HEK293 (cell line): ENCODE data around the gene NDUFV1.

ENCODE experiments used
- CTCF ChIA-PET: fragments of 350-600 bp; formaldehyde crosslinking; extraction: SDS; loops from one replicate; lab custom pipeline; 2021; ENCODE audit warnings: antibody characterized with exemption; lab: Yijun Ruan, JAX
- POLR2A ChIA-PET: fragments of 300-600 bp; formaldehyde crosslinking; extraction: SDS; loops from one replicate; lab custom pipeline; 2020; ENCODE audit warnings: antibody characterized with exemption, inconsistent platforms; lab: Yijun Ruan, JAX
- H3K27ac ChIP-seq: fragments of 200-500 bp; sonication (Bioruptor generic); 2 replicates; pipeline ENCODE4 v1.5.1; 2014; ENCODE audit warnings: low read depth, low read length, control low read depth, inconsistent platforms; ENCODE audit errors: extremely low read depth
- H3K36me3 ChIP-seq, 2 experiments: fragments of 200-500 bp in 1 of 2; sonication (Bioruptor generic) in 1 of 2; 1 replicate in 1 of 2; 2 replicates in 1 of 2; pipeline ENCODE4 v1.5.1; 2014 to 2017; ENCODE audit warnings: inconsistent platforms in 2 of 2, low read length in 2 of 2; ENCODE audit not compliant: control insufficient read depth in 2 of 2, insufficient read depth in 1 of 2
- H3K4me1 ChIP-seq: fragments of 200-500 bp; sonication (Bioruptor generic); 2 replicates; pipeline ENCODE4 v1.5.1; 2014; ENCODE audit warnings: mild to moderate bottlenecking, low read length, inconsistent platforms; ENCODE audit not compliant: control insufficient read depth, insufficient read depth
- H3K4me3 ChIP-seq: 2 replicates; pipeline ENCODE4 v1.5.1; 2011; ENCODE audit warnings: low read depth, mild to moderate bottlenecking, control low read depth, low read length, moderate library complexity
- H3K9me3 ChIP-seq: fragments of 200-500 bp; sonication (Bioruptor generic); 2 replicates; pipeline ENCODE4 v1.5.1; 2014; ENCODE audit warnings: low read depth, low read length, inconsistent platforms; ENCODE audit not compliant: control insufficient read depth, insufficient read depth
- SCRT2 ChIP-seq: fragments of 450-650 bp; formaldehyde crosslinking; IDR thresholded peaks from 2 replicates; pipeline ENCODE4 v1.5.1; 2016; ENCODE audit warnings: missing biosample characterization, missing genetic modification characterization
- WT1 ChIP-seq: fragments of 450-650 bp; formaldehyde crosslinking; IDR thresholded peaks from 2 replicates; pipeline ENCODE4 v1.5.1; 2016; ENCODE audit warnings: missing biosample characterization, missing genetic modification characterization
- ZBTB1 ChIP-seq: fragments of 450-650 bp; formaldehyde crosslinking; IDR thresholded peaks from 2 replicates; pipeline ENCODE4 v1.5.1; 2016; ENCODE audit warnings: missing biosample characterization, missing genetic modification characterization
- ZBTB48 ChIP-seq: fragments of 450-650 bp; formaldehyde crosslinking; IDR thresholded peaks from 2 replicates; pipeline ENCODE4 v1.5.1; 2016; ENCODE audit warnings: missing biosample characterization, missing genetic modification characterization
- ZFP37 ChIP-seq: fragments of 450-650 bp; formaldehyde crosslinking; IDR thresholded peaks from 2 replicates; pipeline ENCODE4 v1.5.1; 2016; ENCODE audit warnings: missing biosample characterization, missing genetic modification characterization
- ZNF133 ChIP-seq: fragments of 450-650 bp; formaldehyde crosslinking; IDR thresholded peaks from 2 replicates; pipeline ENCODE4 v1.5.1; 2016; ENCODE audit warnings: missing biosample characterization, missing genetic modification characterization
- ZNF146 ChIP-seq: fragments of 450-650 bp; formaldehyde crosslinking; IDR thresholded peaks from 2 replicates; pipeline ENCODE4 v1.5.1; 2016; ENCODE audit warnings: missing biosample characterization, missing genetic modification characterization
- ZNF221 ChIP-seq: fragments of 450-650 bp; formaldehyde crosslinking; IDR thresholded peaks from 2 replicates; pipeline ENCODE4 v1.5.1; 2017; ENCODE audit warnings: missing biosample characterization, missing genetic modification characterization, borderline replicate concordance
- ZNF23 ChIP-seq: fragments of 450-650 bp; formaldehyde crosslinking; IDR thresholded peaks from 2 replicates; pipeline ENCODE4 v1.5.1; 2016; ENCODE audit warnings: missing biosample characterization, missing genetic modification characterization, borderline replicate concordance
- ZNF292 ChIP-seq: fragments of 450-650 bp; formaldehyde crosslinking; IDR thresholded peaks from 2 replicates; pipeline ENCODE4 v1.5.1; 2016; ENCODE audit warnings: low read depth, missing biosample characterization, missing genetic modification characterization, borderline replicate concordance
- ZNF324 ChIP-seq: fragments of 450-650 bp; formaldehyde crosslinking; IDR thresholded peaks from 2 replicates; pipeline ENCODE4 v1.5.1; 2016; ENCODE audit warnings: missing biosample characterization, missing genetic modification characterization
- ZNF423 ChIP-seq: fragments of 450-650 bp; formaldehyde crosslinking; IDR thresholded peaks from 2 replicates; pipeline ENCODE4 v1.5.1; 2016; ENCODE audit warnings: missing biosample characterization, missing genetic modification characterization
- ZNF433 ChIP-seq: fragments of 450-650 bp; formaldehyde crosslinking; IDR thresholded peaks from 2 replicates; pipeline ENCODE4 v1.5.1; 2016; ENCODE audit warnings: missing biosample characterization, missing genetic modification characterization, low read depth
- ZNF530 ChIP-seq: fragments of 450-650 bp; formaldehyde crosslinking; IDR thresholded peaks from 2 replicates; pipeline ENCODE4 v1.5.1; 2016; ENCODE audit warnings: low read depth, missing biosample characterization, missing genetic modification characterization
- ZNF544 ChIP-seq: fragments of 450-650 bp; formaldehyde crosslinking; IDR thresholded peaks from 2 replicates; pipeline ENCODE4 v1.5.0; 2017; ENCODE audit warnings: missing biosample characterization, missing genetic modification characterization
- ZNF670 ChIP-seq: fragments of 450-650 bp; formaldehyde crosslinking; IDR thresholded peaks from 2 replicates; pipeline ENCODE4 v1.5.1; 2016; ENCODE audit warnings: missing biosample characterization, missing genetic modification characterization, low read depth
- ZNF76 ChIP-seq: fragments of 450-650 bp; formaldehyde crosslinking; IDR thresholded peaks from 2 replicates; pipeline ENCODE4; 2016; ENCODE audit warnings: low read depth, missing biosample characterization, missing genetic modification characterization, borderline replicate concordance
- TF ChIP-seq, protein P1 (sequence below): sonication (generic); formaldehyde crosslinking; IDR thresholded peaks from 2 replicates; pipeline ENCODE4 v1.8.1; 2022; ENCODE audit warnings: mild to moderate bottlenecking, moderate library complexity, missing genetic modification reagents
- TF ChIP-seq, protein P2 (sequence below): fragments of 450-650 bp; formaldehyde crosslinking; IDR thresholded peaks from 2 replicates; pipeline ENCODE4 v1.5.1; 2016; ENCODE audit warnings: missing biosample characterization, missing genetic modification characterization
- TF ChIP-seq, protein P3 (sequence below): fragments of 450-650 bp; formaldehyde crosslinking; IDR thresholded peaks from 2 replicates; pipeline ENCODE4 v1.5.1; 2016; ENCODE audit warnings: missing biosample characterization, missing genetic modification characterization
- TF ChIP-seq, protein P4 (sequence below): fragments of 450-650 bp; formaldehyde crosslinking; conservative IDR thresholded peaks from 2 replicates; pipeline ENCODE4 v1.5.1; 2016; ENCODE audit warnings: low read depth, missing biosample characterization, missing genetic modification characterization
- TF ChIP-seq, protein P5 (sequence below): fragments of 450-650 bp; formaldehyde crosslinking; IDR thresholded peaks from 2 replicates; pipeline ENCODE4 v1.5.1; 2016; ENCODE audit warnings: missing biosample characterization, missing genetic modification characterization
- TF ChIP-seq, protein P6 (sequence below): fragments of 450-650 bp; formaldehyde crosslinking; IDR thresholded peaks from 2 replicates; pipeline ENCODE4 v1.5.1; 2016; ENCODE audit warnings: missing biosample characterization, missing genetic modification characterization

Gene NDUFV1

DNA sequence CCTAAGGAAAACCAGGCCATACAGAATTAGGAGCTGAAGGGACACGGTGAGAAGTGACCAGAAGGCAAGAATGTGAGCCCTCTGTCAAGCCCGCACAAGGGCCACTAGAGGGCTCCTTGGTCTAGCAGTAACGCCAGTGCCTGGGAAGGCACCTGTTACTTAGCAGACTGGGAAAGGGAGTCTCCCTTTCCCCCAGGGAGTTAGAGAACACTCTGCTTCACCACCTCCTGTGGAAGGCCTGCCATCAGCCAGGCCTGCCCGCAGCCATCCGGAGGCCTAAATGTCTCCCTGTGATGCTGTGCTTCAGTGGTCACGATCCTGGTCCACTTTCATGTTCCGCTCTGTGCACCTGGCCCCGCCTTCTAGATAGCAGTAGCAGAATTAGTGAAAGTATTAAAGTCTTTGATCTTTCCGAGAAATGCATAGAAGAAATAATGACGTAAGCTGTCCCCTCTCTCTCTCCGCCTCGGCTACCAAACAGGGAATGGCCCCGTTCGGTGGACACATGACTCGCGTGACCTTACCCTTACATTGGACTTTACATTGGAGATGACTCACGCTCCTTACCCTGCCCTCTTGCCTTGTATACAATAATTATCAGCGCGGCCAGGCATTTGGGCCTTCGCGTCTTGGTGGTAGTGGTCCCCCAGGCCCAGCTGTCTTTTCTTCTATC, 33.9 kb upstream of the NDUFV1 start (continued):
- TF ChIP-seq, protein P1, sequence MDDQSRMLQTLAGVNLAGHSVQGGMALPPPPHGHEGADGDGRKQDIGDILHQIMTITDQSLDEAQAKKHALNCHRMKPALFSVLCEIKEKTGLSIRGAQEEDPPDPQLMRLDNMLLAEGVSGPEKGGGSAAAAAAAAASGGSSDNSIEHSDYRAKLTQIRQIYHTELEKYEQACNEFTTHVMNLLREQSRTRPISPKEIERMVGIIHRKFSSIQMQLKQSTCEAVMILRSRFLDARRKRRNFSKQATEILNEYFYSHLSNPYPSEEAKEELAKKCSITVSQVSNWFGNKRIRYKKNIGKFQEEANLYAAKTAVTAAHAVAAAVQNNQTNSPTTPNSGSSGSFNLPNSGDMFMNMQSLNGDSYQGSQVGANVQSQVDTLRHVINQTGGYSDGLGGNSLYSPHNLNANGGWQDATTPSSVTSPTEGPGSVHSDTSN (CRISPR knock-in tag), result no peak
- TF ChIP-seq SCRT2 (tag by site-specific recombination), result peak; percentile 97
- TF ChIP-seq, protein P2, sequence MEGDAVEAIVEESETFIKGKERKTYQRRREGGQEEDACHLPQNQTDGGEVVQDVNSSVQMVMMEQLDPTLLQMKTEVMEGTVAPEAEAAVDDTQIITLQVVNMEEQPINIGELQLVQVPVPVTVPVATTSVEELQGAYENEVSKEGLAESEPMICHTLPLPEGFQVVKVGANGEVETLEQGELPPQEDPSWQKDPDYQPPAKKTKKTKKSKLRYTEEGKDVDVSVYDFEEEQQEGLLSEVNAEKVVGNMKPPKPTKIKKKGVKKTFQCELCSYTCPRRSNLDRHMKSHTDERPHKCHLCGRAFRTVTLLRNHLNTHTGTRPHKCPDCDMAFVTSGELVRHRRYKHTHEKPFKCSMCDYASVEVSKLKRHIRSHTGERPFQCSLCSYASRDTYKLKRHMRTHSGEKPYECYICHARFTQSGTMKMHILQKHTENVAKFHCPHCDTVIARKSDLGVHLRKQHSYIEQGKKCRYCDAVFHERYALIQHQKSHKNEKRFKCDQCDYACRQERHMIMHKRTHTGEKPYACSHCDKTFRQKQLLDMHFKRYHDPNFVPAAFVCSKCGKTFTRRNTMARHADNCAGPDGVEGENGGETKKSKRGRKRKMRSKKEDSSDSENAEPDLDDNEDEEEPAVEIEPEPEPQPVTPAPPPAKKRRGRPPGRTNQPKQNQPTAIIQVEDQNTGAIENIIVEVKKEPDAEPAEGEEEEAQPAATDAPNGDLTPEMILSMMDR (tag by site-specific recombination), result peak; percentile 30; the same call in 1 of the 2 replicates
- TF ChIP-seq ZNF76, result no peak
- no peak for TF ChIP-seq ZNF23
- TF ChIP-seq ZNF146 (tag by site-specific recombination), result no peak
- TF ChIP-seq, protein P3, sequence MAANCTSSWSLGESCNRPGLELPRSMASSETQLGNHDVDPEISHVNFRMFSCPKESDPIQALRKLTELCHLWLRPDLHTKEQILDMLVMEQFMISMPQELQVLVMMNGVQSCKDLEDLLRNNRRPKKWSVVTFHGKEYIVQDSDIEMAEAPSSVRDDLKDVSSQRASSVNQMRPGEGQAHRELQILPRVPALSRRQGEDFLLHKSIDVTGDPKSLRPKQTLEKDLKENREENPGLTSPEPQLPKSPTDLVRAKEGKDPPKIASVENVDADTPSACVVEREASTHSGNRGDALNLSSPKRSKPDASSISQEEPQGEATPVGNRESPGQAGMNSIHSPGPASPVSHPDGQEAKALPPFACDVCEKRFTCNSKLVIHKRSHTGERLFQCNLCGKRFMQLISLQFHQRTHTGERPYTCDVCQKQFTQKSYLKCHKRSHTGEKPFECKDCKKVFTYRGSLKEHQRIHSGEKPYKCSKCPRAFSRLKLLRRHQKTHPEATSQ (tag by site-specific recombination), result no peak
- peak; percentile 40; the same call in 1 of the 2 replicates for TF ChIP-seq WT1 (tag by site-specific recombination)
- no peak for TF ChIP-seq ZNF324 (tag by site-specific recombination)
- TF ChIP-seq ZNF221 (tag by site-specific recombination), result no peak

DNA sequence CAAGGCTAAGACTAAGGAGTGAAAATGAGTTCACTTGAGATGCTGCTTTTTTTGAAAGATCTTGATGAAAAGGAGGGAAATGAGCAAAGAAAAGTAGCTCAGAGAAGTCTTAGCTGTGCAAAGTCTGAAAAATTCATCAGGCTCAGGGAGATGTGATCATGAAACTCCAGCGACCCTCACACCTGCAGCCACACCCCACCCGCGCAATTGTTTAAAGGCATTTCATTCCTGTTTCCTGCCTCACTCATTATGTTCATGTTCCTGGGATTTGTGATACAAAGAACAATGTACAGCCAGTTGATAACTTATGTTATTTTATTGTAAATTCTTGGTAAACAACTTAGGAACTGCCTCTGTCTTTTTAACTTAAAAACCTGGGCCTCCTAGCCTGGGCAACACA, 31.8 kb upstream of the NDUFV1 start:
- no peaks in the 10 kb centered on the region for H3K4me1 ChIP-seq
- ChIA-PET POLR2A (no interaction called here), CTCF (interaction anchor here (0.6 kb wide), 1 partner anchor 110 kb away, joined by 3 read pairs; no protein-coding TSS in a partner anchor)
- no peaks in the 10 kb centered on the region for H3K36me3 ChIP-seq
- no peak overlapping the region for H3K27ac ChIP-seq
- H3K9me3 ChIP-seq, result no peaks in the 10 kb centered on the region
- no peak overlapping the region for H3K4me3 ChIP-seq
- no peak for TF ChIP-seq ZNF146 (tag by site-specific recombination)
- TF ChIP-seq, protein P4, sequence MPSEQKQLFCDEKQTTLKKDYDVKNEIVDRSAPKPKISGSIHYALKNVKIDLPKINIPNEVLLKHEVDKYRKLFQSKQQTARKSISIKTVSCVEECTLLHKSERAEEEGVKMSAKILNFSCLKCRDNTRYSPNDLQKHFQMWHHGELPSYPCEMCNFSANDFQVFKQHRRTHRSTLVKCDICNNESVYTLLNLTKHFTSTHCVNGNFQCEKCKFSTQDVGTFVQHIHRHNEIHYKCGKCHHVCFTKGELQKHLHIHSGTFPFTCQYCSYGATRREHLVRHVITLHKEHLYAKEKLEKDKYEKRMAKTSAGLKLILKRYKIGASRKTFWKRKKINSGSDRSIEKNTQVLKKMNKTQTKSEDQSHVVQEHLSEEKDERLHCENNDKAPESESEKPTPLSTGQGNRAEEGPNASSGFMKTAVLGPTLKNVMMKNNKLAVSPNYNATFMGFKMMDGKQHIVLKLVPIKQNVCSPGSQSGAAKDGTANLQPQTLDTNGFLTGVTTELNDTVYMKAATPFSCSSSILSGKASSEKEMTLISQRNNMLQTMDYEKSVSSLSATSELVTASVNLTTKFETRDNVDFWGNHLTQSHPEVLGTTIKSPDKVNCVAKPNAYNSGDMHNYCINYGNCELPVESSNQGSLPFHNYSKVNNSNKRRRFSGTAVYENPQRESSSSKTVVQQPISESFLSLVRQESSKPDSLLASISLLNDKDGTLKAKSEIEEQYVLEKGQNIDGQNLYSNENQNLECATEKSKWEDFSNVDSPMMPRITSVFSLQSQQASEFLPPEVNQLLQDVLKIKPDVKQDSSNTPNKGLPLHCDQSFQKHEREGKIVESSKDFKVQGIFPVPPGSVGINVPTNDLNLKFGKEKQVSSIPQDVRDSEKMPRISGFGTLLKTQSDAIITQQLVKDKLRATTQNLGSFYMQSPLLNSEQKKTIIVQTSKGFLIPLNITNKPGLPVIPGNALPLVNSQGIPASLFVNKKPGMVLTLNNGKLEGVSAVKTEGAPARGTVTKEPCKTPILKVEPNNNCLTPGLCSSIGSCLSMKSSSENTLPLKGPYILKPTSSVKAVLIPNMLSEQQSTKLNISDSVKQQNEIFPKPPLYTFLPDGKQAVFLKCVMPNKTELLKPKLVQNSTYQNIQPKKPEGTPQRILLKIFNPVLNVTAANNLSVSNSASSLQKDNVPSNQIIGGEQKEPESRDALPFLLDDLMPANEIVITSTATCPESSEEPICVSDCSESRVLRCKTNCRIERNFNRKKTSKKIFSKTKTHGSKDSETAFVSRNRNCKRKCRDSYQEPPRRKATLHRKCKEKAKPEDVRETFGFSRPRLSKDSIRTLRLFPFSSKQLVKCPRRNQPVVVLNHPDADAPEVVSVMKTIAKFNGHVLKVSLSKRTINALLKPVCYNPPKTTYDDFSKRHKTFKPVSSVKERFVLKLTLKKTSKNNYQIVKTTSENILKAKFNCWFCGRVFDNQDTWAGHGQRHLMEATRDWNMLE (tag by site-specific recombination), result no peak
- TF ChIP-seq ZNF433 (tag by site-specific recombination), result no peak
- no peak for TF ChIP-seq ZFP37 (tag by site-specific recombination)
- no peak for TF ChIP-seq ZNF133 (tag by site-specific recombination)
- no peak for TF ChIP-seq ZBTB1
- no peak for TF ChIP-seq ZNF292
- TF ChIP-seq ZNF670 (tag by site-specific recombination), result no peak
- TF ChIP-seq, protein P5, sequence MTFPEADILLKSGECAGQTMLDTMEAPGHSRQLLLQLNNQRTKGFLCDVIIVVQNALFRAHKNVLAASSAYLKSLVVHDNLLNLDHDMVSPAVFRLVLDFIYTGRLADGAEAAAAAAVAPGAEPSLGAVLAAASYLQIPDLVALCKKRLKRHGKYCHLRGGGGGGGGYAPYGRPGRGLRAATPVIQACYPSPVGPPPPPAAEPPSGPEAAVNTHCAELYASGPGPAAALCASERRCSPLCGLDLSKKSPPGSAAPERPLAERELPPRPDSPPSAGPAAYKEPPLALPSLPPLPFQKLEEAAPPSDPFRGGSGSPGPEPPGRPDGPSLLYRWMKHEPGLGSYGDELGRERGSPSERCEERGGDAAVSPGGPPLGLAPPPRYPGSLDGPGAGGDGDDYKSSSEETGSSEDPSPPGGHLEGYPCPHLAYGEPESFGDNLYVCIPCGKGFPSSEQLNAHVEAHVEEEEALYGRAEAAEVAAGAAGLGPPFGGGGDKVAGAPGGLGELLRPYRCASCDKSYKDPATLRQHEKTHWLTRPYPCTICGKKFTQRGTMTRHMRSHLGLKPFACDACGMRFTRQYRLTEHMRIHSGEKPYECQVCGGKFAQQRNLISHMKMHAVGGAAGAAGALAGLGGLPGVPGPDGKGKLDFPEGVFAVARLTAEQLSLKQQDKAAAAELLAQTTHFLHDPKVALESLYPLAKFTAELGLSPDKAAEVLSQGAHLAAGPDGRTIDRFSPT (tag by site-specific recombination), result no peak
- no peak for TF ChIP-seq ZNF530 (tag by site-specific recombination)
- TF ChIP-seq, protein P6, sequence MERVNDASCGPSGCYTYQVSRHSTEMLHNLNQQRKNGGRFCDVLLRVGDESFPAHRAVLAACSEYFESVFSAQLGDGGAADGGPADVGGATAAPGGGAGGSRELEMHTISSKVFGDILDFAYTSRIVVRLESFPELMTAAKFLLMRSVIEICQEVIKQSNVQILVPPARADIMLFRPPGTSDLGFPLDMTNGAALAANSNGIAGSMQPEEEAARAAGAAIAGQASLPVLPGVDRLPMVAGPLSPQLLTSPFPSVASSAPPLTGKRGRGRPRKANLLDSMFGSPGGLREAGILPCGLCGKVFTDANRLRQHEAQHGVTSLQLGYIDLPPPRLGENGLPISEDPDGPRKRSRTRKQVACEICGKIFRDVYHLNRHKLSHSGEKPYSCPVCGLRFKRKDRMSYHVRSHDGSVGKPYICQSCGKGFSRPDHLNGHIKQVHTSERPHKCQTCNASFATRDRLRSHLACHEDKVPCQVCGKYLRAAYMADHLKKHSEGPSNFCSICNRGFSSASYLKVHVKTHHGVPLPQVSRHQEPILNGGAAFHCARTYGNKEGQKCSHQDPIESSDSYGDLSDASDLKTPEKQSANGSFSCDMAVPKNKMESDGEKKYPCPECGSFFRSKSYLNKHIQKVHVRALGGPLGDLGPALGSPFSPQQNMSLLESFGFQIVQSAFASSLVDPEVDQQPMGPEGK (tag by site-specific recombination), result no peak
- TF ChIP-seq ZBTB48 (tag by site-specific recombination), result no peak
- no peak for TF ChIP-seq ZNF544 (tag by site-specific recombination)
- TF ChIP-seq ZNF423 (tag by site-specific recombination), result no peak
